Kidney (tissue), 14 donors: ENCODE measurements around the gene CCDC102A. TPM values are rescaled to one million over a fixed set of nuclear protein-coding genes. Genes with fewer than 3 reads are reported as not detected.

ENCODE experiments used
- DNase-seq, 5 donors: peaks; one replicate each; pipeline ENCODE4 v3.0.0-alpha.2; 2013 to 2020
- FAIRE-seq: peaks from 2 replicates; lab custom pipeline; 2012; peaks lifted over from hg19 to GRCh38; lab: Jason Lieb, UNC
- H3K27ac ChIP-seq, 2 donors: one replicate each; pipeline ENCODE4 v1.7.0; 2013; ENCODE audit warnings: low read depth in 2 of 2, low read length in 2 of 2, inconsistent platforms in 1 of 2
- H3K27me3 ChIP-seq: one replicate; pipeline ENCODE4 v1.7.1; 2013; ENCODE audit warnings: low read length, inconsistent platforms; ENCODE audit not compliant: control insufficient read depth, insufficient read depth
- H3K36me3 ChIP-seq, 3 donors: one replicate each; pipeline versions ENCODE4 v1.7.0 to v1.7.1; 2013; ENCODE audit warnings: low read length in 3 of 3, control low read depth in 1 of 3, inconsistent platforms in 1 of 3; ENCODE audit not compliant: insufficient read depth in 3 of 3, control insufficient read depth in 2 of 3
- H3K4me1 ChIP-seq, 3 donors: one replicate each; pipeline versions ENCODE4 v1.7.0 to v1.7.1; 2013; ENCODE audit warnings: low read length in 3 of 3, inconsistent platforms in 1 of 3, low read depth in 1 of 3; ENCODE audit not compliant: control insufficient read depth in 2 of 3, insufficient read depth in 2 of 3
- H3K4me3 ChIP-seq, 3 donors: one replicate each; pipeline versions ENCODE4 v1.7.0 to v1.8.1; 2013; ENCODE audit warnings: low read length in 3 of 3, control low read depth in 1 of 3, inconsistent platforms in 1 of 3
- H3K9ac ChIP-seq, 3 donors: one replicate each; pipeline versions ENCODE4 v1.7.0 to v1.7.1; 2013; ENCODE audit warnings: low read length in 3 of 3, control low read depth in 1 of 3, inconsistent platforms in 1 of 3
- H3K9me3 ChIP-seq, 3 donors: one replicate each; pipeline versions ENCODE4 v1.7.0 to v1.7.1; 2013; ENCODE audit warnings: low read length in 3 of 3, control low read depth in 1 of 3, inconsistent platforms in 1 of 3; ENCODE audit not compliant: control insufficient read depth in 2 of 3, insufficient read depth in 1 of 3
- intact Hi-C: fragments of 100-400 bp; cut with DNase I; formaldehyde crosslinking; loops from one replicate; pipeline ENCODE4 v1.11.1; 2022
- polyA plus RNA-seq: library from polyadenylated mRNA; stranded (reverse); fragments of 350-450 nt; fragmentation: Illumina TruSeq; extraction: RNeasy Lipid Tissue Mini Kit (QIAGEN cat#74804); gene quantifications from one replicate; pipeline ENCODE4 v1.2.3, GENCODE V29; 2014; ENCODE audit warnings: low read depth, low replicate concordance; ENCODE audit not compliant: insufficient read depth
- total RNA-seq: library from RNA; stranded (reverse); fragmentation: NEBNext Ultra II Directional; extraction: Animal tissue kit (Norgen Biotek cat#: 25700); gene quantifications from one replicate; pipeline ENCODE4 v1.2.1, GENCODE V29; 2021
- TF ChIP-seq, protein P1 (sequence below): IDR thresholded peaks from 3 replicates; pipeline ENCODE4 v1.5.1; 2012; ENCODE audit warnings: mild to moderate bottlenecking, moderate library complexity, borderline replicate concordance; ENCODE audit not compliant: insufficient read depth; ENCODE audit errors: extremely low read depth
- donor health status: control.
- donor health status: control.
- donor health status: control.
- donor health status: control.
- donor health status: control.
- donor health status: DM: yes; HTN: yes; CAD: no.
- donor health status: Normal renal cell carcinoma (clear cell type).

The CCDC102A gene
- total and polyA plus RNA-seq, 2 donors from 2014 or later: 5.7 to 11.9 TPM

DNA sequence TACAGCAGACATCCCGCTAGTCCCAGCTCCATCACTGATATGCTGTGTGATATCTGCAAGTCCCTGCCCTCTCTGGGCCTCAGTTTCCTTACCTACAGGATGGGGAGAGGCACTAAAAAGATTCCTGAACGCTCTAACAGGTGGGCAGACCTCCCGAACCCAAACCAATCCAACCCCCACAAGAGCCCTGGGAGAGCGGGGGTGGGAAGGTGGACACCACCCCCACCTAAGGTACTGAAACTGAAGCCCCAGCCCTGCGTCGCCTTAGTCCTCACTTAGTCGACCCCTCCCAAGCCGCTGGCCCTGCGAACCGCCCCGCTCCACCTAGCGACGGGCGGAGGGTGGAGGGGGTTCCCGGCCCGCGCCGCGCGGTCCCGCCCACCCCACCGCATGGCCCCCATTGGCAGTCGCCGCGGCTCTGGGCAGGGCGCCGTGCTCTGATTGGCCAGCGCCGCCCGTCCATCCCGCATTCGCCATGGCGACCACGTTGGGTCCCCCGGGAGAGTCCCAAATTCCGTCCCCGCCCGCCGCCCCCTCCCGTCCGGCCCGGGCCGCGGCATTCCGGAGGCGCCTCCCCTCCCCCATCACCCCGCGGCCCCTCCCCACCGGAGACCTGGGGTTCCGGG, 578 bp downstream of the CCDC102A start:
- FAIRE-seq: no peak

DNA sequence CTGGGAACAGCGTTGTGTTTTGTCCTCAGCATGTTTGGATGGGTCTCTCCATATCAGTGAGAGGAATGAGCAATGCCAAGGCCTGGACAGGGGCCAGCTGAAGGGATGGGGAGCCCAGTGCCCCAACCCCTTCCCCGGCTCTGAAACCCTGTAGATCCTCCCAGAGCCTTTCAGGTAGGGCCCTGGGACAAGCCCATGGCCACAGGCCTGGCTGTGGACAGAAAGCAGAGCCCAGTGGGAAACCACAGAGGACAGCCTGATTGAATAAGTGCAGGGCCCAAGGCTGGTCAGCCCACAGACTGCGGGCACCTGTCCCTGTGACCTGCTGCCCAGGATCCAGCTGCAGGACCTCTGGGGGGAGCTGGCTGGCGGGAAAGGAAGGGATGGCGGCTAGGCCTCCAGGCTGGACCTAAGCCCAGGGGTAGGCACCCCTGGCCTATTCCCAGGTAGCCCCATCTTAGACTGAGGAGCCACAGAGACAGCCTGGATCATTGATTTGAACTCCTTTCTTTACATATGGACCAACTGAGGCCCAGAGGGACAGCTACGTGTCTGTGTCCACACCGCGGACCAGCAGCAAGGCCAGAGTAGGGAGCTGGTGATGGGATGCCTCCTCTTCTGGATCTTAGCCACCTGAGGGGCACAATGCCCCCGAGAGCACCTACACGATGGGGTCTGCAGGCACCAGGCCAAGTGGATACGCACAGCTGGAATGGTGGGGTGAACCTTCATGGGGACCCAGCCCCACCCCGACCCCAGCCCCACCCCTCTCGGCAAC, 1.3 kb downstream of the CCDC102A start:
- peak overlapping the region in 1 of 2 donors; percentile 6 for H3K27ac ChIP-seq
- no peaks in the 10 kb centered on the region for H3K36me3 ChIP-seq
- H3K9ac ChIP-seq: peak overlapping the region in 2 of 3 donors; percentile 82 to 85
- no peaks in the 10 kb centered on the region for H3K27me3 ChIP-seq
- FAIRE-seq (no peak), DNase-seq (peak in 2 of 5 donors; percentile 76 to 78)
- peaks cover 3 to 34% (median 5%) of the 10 kb centered on the region in 3 donors for H3K4me1 ChIP-seq
- H3K9me3 ChIP-seq: no peaks in the 10 kb centered on the region
- TF ChIP-seq, protein P1, sequence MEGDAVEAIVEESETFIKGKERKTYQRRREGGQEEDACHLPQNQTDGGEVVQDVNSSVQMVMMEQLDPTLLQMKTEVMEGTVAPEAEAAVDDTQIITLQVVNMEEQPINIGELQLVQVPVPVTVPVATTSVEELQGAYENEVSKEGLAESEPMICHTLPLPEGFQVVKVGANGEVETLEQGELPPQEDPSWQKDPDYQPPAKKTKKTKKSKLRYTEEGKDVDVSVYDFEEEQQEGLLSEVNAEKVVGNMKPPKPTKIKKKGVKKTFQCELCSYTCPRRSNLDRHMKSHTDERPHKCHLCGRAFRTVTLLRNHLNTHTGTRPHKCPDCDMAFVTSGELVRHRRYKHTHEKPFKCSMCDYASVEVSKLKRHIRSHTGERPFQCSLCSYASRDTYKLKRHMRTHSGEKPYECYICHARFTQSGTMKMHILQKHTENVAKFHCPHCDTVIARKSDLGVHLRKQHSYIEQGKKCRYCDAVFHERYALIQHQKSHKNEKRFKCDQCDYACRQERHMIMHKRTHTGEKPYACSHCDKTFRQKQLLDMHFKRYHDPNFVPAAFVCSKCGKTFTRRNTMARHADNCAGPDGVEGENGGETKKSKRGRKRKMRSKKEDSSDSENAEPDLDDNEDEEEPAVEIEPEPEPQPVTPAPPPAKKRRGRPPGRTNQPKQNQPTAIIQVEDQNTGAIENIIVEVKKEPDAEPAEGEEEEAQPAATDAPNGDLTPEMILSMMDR: no peak
- intact Hi-C loops: no loop called here
- peak overlapping the region in 2 of 3 donors; percentile 85 to 87 for H3K4me3 ChIP-seq

More for the DNA sequence above, 578 bp downstream of the CCDC102A start:
- Histone ChIP-seq H3K36me3 (no peaks in the 10 kb centered on the region), H3K27ac (peak overlapping the region; percentile 80 to 90), H3K4me1 (peaks cover 3 to 31% (median 5%) of the 10 kb centered on the region in 3 donors), H3K9ac (peak overlapping the region; percentile 82 to 91 (median 85)), H3K9me3 (no peaks in the 10 kb centered on the region), H3K27me3 (no peaks in the 10 kb centered on the region), H3K4me3 (peak overlapping the region; percentile 85 to 88 (median 87))
- intact Hi-C loops: no loop called here
- peak; percentile 91 to 99 (median 96) for DNase-seq
- TF ChIP-seq, protein P1: no peak

DNA sequence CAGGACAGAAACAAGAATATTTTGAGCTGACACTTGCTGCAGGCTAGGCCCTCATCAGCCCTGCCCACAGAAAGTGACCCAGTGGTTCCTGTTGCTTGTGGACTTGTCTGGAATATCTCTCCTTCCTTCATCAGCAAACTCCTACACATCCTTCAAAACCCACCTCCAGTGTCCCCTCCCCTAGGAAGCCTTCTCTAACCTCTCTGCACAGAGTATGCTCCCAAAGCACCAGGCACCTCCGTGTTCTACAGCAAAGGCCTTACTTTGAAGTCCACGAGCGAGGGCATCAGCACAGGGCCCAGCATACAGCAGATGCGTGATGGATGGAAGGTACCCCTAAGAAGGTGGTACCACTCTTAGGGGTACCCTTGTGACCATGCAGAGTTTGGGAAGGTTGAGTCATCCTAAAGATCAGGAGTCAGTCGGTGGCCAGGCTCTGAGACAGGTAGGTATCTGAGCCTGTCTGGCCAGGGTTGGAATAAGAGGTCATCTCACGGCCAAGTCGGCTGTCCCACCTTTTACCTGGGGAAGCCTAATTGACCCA, 2.0 kb downstream of the CCDC102A start:
- H3K9ac ChIP-seq: no peak overlapping the region
- no peak overlapping the region for H3K27ac ChIP-seq

More for the DNA sequence above, 2.0 kb downstream of the CCDC102A start:
- intact Hi-C loops: no loop called here
- Histone ChIP-seq H3K27me3 (no peaks in the 10 kb centered on the region), H3K4me3 (no peak overlapping the region), H3K9me3 (no peaks in the 10 kb centered on the region), H3K36me3 (no peaks in the 10 kb centered on the region), H3K4me1 (peaks cover 3 to 34% (median 5%) of the 10 kb centered on the region in 3 donors)
- TF ChIP-seq, protein P1: no peak
- FAIRE-seq: no peak
- DNase-seq: no peak
